ENCODE measurements around the gene FCHSD2. TPM values are rescaled to one million over a fixed set of nuclear protein-coding genes. Genes with fewer than 3 reads are reported as not detected.
A peak's percentile ranks its signal among the peaks of the same experiment; 100 is the strongest.

The FCHSD2 gene
- total RNA-seq, 3 donors from 2014 or later (not counting 1 experiment from before 2014, with no cell fraction given), result 39.4 to 59.1 (median 42.1) TPM

DNA sequence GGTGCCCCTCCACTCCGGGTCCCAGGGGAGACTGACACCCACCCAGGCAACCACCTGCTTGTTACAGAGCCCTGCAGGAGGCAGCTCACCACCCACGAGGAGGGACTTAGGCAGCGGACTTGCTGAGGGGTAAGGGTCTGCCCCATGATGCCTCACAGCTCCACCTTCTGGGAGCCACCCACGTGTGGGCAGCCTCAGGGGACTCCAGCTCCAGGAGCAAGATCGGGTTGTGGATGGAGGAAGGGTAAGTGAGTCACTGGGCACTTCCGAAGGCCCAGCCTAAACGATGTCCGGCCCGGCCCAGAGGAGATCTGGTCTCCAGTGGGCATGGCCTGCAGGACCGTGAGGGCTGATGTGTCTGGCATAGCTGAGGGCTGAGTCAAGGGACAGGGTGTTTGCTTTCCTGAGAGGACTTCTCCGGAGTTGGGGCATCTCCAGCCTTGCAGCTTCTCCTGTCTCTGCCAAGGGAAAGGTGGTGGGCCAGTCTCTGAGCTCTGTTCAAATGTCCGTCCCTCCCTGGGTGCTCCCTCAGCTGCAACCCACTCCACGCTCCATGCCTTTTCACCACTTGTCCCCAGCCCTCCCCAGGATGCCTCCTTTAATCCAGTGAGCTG is 43.7 kb upstream of the FCHSD2 start:
- Histone ChIP-seq H3K4me1 (ENCODE audit: control insufficient read depth, insufficient read depth, low read length) (peaks cover 41% of the 10 kb centered on the region), H3K27me3 (ENCODE audit: control insufficient read depth, insufficient read depth, low read length) (no peaks in the 10 kb centered on the region), H3K27ac (ENCODE audit: low read length) (no peak overlapping the region), H3K36me3 (ENCODE audit: control insufficient read depth, insufficient read depth, low read length) (no peaks in the 10 kb centered on the region), H3K9me3 (ENCODE audit: control insufficient read depth, insufficient read depth, low read length) (no peaks in the 10 kb centered on the region), H3K4me3 (ENCODE audit: low read length) (no peak overlapping the region)
- intact Hi-C loops (cut with micrococcal nuclease), result loop anchor here (2.0 kb wide), 1 partner anchor 57 kb away; no protein-coding TSS in a partner anchor
- H3K4me1 Mint-ChIP-seq, result peaks cover 5 to 6% of the 10 kb centered on the region in 2 donors
- H3K9me3 Mint-ChIP-seq, result no peaks in the 10 kb centered on the region
- DNase-seq (no peak), ATAC-seq (no peak)
- WGBS (ENCODE audit: insufficient coverage), result 71% methylated on average over 13 of the region's 13 CpGs
- H3K4me3 Mint-ChIP-seq, result no peak overlapping the region
- peaks cover 12 to 14% of the 10 kb centered on the region in 2 donors for H3K27me3 Mint-ChIP-seq (ENCODE audit: low read depth in 2 of 2)
- no peaks in the 10 kb centered on the region for H3K36me3 Mint-ChIP-seq
- no peak for TF ChIP-seq CTCF (IDR thresholded peaks at IDR 0.05)
- no peak overlapping the region for H3K27ac Mint-ChIP-seq

DNA sequence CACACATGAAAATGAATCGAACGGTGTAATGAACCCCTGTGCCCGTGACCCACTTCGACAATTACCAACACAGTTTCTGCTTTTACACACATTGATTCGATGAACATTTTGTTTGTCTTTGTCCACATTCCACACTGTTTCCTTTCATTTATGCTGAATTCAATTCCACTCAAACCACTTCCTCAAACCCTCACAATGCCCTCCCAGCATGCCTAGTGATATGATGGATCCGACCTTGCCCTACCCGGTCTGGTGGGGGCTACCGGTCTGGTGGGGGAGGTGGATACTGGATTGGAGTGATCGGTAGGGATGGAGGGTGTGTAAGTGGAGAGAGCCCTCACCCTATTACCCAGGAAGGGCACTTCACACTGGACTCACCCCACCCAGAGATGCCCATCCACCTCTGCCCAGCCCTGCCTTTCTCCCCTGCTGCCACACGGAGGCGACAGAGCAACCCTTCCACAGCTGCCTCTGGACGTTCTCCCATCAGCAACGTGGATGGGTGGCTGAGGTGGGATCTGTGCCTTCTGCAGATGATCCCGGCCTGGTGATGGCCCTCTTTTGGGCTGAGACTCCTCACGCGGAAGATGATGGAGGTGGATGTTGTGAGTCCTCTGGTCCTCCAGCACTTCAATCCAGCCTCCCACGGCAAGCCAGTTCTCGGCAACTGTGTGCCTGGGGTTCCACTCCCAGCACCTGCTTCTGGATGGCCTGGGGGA is 43.0 kb upstream of the FCHSD2 start:
- Mint-ChIP-seq H3K4me1 (peaks cover 5 to 6% of the 10 kb centered on the region in 2 donors), H3K27ac (no peak overlapping the region), H3K27me3 (ENCODE audit: low read depth in 2 of 2) (peaks cover 12 to 14% of the 10 kb centered on the region in 2 donors), H3K4me3 (no peak overlapping the region), H3K36me3 (no peaks in the 10 kb centered on the region), H3K9me3 (no peaks in the 10 kb centered on the region)
- Histone ChIP-seq H3K9me3 (ENCODE audit: control insufficient read depth, insufficient read depth, low read length) (no peaks in the 10 kb centered on the region), H3K27ac (ENCODE audit: low read length) (no peak overlapping the region), H3K4me3 (ENCODE audit: low read length) (no peak overlapping the region), H3K36me3 (ENCODE audit: control insufficient read depth, insufficient read depth, low read length) (no peaks in the 10 kb centered on the region), H3K27me3 (ENCODE audit: control insufficient read depth, insufficient read depth, low read length) (no peaks in the 10 kb centered on the region), H3K4me1 (ENCODE audit: control insufficient read depth, insufficient read depth, low read length) (peaks cover 35% of the 10 kb centered on the region)
- peak; percentile 75 to 88 (median 82) for ATAC-seq
- intact Hi-C loops (cut with micrococcal nuclease), result loop anchor here (2.0 kb wide), 1 partner anchor 58 kb away; no protein-coding TSS in a partner anchor
- WGBS (ENCODE audit: insufficient coverage), result 30% methylated on average over 14 of the region's 18 CpGs
- peak; percentile 75 for TF ChIP-seq CTCF (IDR thresholded peaks at IDR 0.05)
- DNase-seq, result peak; percentile 44 to 63

GRCh38 chr11:73182824-73183321 is 40.8 kb upstream of the FCHSD2 start:
- peaks cover 14 to 15% of the 10 kb centered on the region in 2 donors for H3K27me3 Mint-ChIP-seq (ENCODE audit: low read depth in 2 of 2)
- ATAC-seq (no peak), DNase-seq (no peak)
- no peaks in the 10 kb centered on the region for H3K9me3 Mint-ChIP-seq
- Histone ChIP-seq H3K27ac (ENCODE audit: low read length) (no peak overlapping the region), H3K9me3 (ENCODE audit: control insufficient read depth, insufficient read depth, low read length) (no peaks in the 10 kb centered on the region), H3K36me3 (ENCODE audit: control insufficient read depth, insufficient read depth, low read length) (no peaks in the 10 kb centered on the region), H3K4me3 (ENCODE audit: low read length) (no peak overlapping the region), H3K27me3 (ENCODE audit: control insufficient read depth, insufficient read depth, low read length) (no peaks in the 10 kb centered on the region), H3K4me1 (ENCODE audit: control insufficient read depth, insufficient read depth, low read length) (peaks cover 21% of the 10 kb centered on the region)
- H3K4me3 Mint-ChIP-seq, result no peak overlapping the region
- peaks cover 10 to 11% of the 10 kb centered on the region in 2 donors for H3K4me1 Mint-ChIP-seq
- no peaks in the 10 kb centered on the region for H3K36me3 Mint-ChIP-seq
- no peak for TF ChIP-seq CTCF (IDR thresholded peaks at IDR 0.05)
- intact Hi-C loops (cut with micrococcal nuclease), result no loop called here
- H3K27ac Mint-ChIP-seq, result no peak overlapping the region
- WGBS (ENCODE audit: insufficient coverage), result 75% methylated on average over 3 of the region's 3 CpGs
